MG63 (cell line): ENCODE results near the gene CSMD2. TPM values are rescaled to one million over a fixed set of nuclear protein-coding genes. Genes with fewer than 3 reads are reported as not detected.
"Not testable (repeated sequence)": the region's sequence is repeated elsewhere in the genome, so short reads cannot be mapped to it uniquely, and the experiment has no call there.

Source experiments
- DNase-seq: peaks from one replicate; pipeline ENCODE4 v3.0.0-alpha.2; 2020
- H3K27me3 ChIP-seq: fragments of 250-450 bp; sonication (Bioruptor Pico); 2 replicates; pipeline ENCODE4 v1.5.1; 2020; ENCODE audit warnings: mild to moderate bottlenecking, moderate library complexity
- H3K36me3 ChIP-seq: fragments of 250-450 bp; sonication (Bioruptor Pico); 2 replicates; pipeline ENCODE4 v1.5.1; 2020; ENCODE audit warnings: mild to moderate bottlenecking, moderate library complexity
- H3K4me3 ChIP-seq: fragments of 250-450 bp; sonication (Bioruptor Pico); 2 replicates; pipeline ENCODE4 v1.5.1; 2020; ENCODE audit warnings: mild to moderate bottlenecking, moderate library complexity
- H3K9me3 ChIP-seq: fragments of 250-450 bp; sonication (Bioruptor Pico); 2 replicates; pipeline ENCODE4 v1.5.1; 2020; ENCODE audit warnings: mild to moderate bottlenecking, moderate library complexity
- total RNA-seq: library from RNA; depleted of rRNA; stranded (reverse); fragments of >200 nt; shearing (Covaris generic); gene quantifications from 2 replicates; pipeline ENCODE4 v1.2.3, GENCODE V29; 2014; ENCODE audit warnings: low replicate concordance

Gene CSMD2
- total RNA-seq, 1 experiment from 2014 or later: not detected

GRCh38 chr1:33512226-33513011 lies 652.6 kb downstream of the CSMD2 start:
- Histone ChIP-seq H3K4me3 (no peak overlapping the region), H3K27me3 (no peaks in the 10 kb centered on the region), H3K9me3 (no peaks in the 10 kb centered on the region), H3K36me3 (no peaks in the 10 kb centered on the region)
- DNase-seq: no peak

DNA sequence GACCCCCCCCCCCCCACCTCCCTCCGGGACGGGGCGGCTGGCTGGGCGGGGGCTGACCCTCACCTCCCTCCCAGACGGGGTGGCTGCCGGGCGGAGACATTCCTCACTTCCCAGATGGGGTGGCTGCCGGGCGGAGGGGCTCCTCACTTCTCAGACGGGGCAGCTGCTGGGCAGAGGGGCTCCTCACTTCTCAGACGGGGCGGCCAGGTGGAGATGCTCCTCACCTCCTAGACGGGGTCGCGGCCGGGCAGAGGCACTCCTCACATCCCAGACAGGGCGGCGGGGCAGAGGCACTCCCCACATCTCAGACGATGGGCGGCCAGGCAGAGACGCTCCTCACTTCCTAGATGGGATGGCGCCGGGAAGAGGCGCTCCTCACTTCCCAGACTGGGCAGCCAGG lies 655.8 kb downstream of the CSMD2 start:
- H3K27me3 ChIP-seq, H3K36me3 ChIP-seq, H3K4me3 ChIP-seq, H3K9me3 ChIP-seq, DNase-seq: not testable (repeated sequence)

DNA sequence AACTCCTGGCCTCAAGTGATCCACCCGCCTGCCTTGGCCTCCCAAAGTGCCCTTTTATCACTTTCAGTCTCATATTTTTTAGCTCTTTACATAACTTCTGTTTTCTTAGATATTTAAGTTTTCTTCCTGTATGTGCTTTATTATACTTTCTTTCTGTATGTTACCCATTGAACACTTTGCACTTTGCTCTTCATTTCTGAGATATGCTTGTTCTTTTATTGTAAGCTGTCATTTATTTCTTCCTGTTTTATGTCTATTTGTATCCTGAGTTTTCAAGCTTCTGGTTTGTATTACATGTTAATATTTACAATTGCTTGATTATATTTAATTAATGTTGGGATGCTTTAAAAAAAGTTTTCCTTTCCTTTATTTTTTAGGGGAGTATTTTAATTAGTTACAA lies 656.9 kb downstream of the CSMD2 start:
- Histone ChIP-seq H3K36me3 (no peaks in the 10 kb centered on the region), H3K27me3 (no peaks in the 10 kb centered on the region), H3K9me3 (no peaks in the 10 kb centered on the region), H3K4me3 (no peak overlapping the region)
- no peak for DNase-seq

GRCh38 chr1:33507661-33508060 lies 657.4 kb downstream of the CSMD2 start:
- DNase-seq: no peak
- Histone ChIP-seq H3K4me3 (no peak overlapping the region), H3K27me3 (no peaks in the 10 kb centered on the region), H3K9me3 (no peaks in the 10 kb centered on the region), H3K36me3 (no peaks in the 10 kb centered on the region)

GRCh38 chr1:33503506-33503905 lies 661.5 kb downstream of the CSMD2 start:
- H3K27me3 ChIP-seq: no peaks in the 10 kb centered on the region
- H3K9me3 ChIP-seq: no peaks in the 10 kb centered on the region
- no peak for DNase-seq
- no peak overlapping the region for H3K4me3 ChIP-seq
- no peaks in the 10 kb centered on the region for H3K36me3 ChIP-seq

DNA sequence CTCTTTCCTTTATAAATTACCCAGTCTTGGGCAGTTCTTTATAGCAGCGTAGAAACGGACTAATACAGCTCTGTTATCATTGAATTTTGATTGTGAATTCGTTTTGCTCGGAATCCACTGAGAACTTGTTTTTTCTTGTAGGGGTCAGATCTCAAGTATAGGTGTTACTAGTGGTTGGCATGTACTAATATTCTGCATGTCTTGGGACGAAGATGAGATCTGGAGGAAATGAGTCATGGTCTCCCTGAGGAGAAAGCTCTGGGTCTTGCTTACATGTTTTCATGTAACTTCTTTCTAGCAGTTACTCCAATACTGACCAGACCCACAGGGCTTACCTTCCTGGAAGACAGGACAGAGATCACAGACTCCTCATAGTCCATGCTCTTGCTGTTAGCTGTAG lies 662.3 kb downstream of the CSMD2 start:
- Histone ChIP-seq H3K9me3 (no peaks in the 10 kb centered on the region), H3K27me3 (no peaks in the 10 kb centered on the region), H3K4me3 (no peak overlapping the region), H3K36me3 (no peaks in the 10 kb centered on the region)
- no peak for DNase-seq

DNA sequence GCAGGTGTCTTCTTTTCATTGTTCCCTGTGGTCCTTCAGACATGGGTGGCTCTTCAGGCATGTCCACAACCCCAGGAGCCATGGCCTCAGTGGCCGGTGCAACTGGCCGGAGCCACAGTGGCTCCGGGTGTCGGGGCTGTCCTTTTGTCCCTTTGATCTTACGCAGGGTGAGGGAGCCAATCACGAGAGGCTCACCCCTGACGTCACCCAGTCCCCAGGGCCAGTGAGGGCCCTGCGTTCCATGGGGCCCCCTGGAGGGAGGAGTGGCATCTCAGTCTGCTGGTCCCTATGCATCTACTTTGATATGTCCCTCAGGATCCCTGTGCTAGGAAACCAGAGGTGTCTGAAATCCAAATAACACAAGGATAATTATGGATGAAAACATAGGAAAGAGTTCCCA lies 663.3 kb downstream of the CSMD2 start:
- DNase-seq: no peak

DNA sequence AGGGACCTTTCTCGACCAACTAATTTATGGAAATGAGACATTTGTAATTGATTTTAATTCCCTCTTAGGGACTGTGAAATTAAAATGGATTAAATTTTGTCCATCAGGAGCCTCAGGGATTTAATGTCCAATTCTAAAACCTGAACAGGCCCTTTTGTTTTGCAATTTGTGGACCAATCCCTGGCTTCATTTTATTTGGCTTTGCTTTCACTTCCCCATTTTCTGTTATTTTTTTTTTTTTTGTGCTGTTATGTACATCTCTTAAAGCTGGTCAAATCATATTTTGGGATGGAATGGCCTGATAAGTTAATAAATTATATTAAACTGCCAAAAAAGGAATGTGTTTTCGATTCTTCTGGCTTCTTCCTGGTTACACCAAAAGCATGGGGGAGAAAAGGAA lies 663.7 kb downstream of the CSMD2 start:
- Histone ChIP-seq H3K9me3 (peaks cover 1% of the 10 kb centered on the region), H3K36me3 (no peaks in the 10 kb centered on the region), H3K4me3 (no peak overlapping the region), H3K27me3 (no peaks in the 10 kb centered on the region)
- DNase-seq: no peak

More for the DNA sequence above, 663.3 kb downstream of the CSMD2 start:
- no peaks in the 10 kb centered on the region for H3K9me3 ChIP-seq
- no peaks in the 10 kb centered on the region for H3K27me3 ChIP-seq
- H3K36me3 ChIP-seq: no peaks in the 10 kb centered on the region
- no peak overlapping the region for H3K4me3 ChIP-seq

DNA sequence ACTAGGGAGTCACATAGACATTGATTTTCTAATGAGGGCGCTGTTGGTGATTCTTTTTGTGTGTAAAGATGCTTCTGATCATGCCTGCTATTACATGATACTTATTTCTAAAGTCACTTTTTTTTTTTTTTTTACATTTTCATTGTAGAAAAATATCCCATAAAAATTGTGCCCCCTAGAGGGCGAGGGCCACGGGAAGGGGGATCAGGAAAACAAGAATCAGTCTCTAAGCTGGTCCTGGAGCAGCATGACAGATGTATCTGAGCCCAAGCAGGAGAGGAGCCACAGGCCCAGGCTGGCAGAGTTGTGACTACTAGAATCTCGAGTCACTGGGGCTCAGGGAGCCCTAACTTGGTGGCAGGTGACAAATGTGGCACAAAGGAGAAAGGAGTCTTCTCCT lies 664.5 kb downstream of the CSMD2 start:
- no peak overlapping the region for H3K4me3 ChIP-seq
- peaks cover 9% of the 10 kb centered on the region for H3K9me3 ChIP-seq
- no peak for DNase-seq
- H3K27me3 ChIP-seq: no peaks in the 10 kb centered on the region
- H3K36me3 ChIP-seq: peaks cover 7% of the 10 kb centered on the region

- Histone ChIP-seq H3K27me3 (no peaks in the 10 kb centered on the region), H3K4me3 (no peak overlapping the region), H3K36me3 (peaks cover 35% of the 10 kb centered on the region), H3K9me3 (peaks cover 33% of the 10 kb centered on the region)
- no peak for DNase-seq
These were observed 667.6 kb downstream of the CSMD2 start for GRCh38 chr1:33497410-33497809.

DNA sequence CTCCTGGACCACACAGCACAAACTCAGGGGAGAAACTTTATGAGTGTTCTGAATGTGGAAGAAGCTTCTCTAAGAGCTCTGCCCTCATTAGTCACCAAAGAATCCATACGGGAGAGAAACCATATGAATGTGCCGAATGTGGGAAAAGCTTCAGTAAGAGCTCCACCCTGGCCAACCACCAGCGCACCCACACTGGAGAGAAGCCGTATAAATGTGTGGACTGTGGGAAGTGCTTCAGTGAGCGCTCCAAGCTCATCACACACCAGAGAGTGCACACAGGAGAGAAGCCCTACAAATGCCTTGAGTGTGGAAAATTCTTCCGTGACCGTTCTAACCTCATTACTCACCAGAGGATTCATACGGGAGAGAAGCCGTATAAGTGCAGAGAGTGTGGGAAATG lies 670.1 kb downstream of the CSMD2 start:
- Histone ChIP-seq H3K36me3 (peaks cover 58% of the 10 kb centered on the region), H3K27me3 (no peaks in the 10 kb centered on the region), H3K9me3 (peaks cover 37% of the 10 kb centered on the region), H3K4me3 (no peak overlapping the region)
- no peak for DNase-seq

GRCh38 chr1:33488624-33489023 lies 676.4 kb downstream of the CSMD2 start:
- Histone ChIP-seq H3K4me3 (no peak overlapping the region), H3K27me3 (no peaks in the 10 kb centered on the region), H3K36me3 (peaks cover 81% of the 10 kb centered on the region), H3K9me3 (peaks cover 12% of the 10 kb centered on the region)
- no peak for DNase-seq

DNA sequence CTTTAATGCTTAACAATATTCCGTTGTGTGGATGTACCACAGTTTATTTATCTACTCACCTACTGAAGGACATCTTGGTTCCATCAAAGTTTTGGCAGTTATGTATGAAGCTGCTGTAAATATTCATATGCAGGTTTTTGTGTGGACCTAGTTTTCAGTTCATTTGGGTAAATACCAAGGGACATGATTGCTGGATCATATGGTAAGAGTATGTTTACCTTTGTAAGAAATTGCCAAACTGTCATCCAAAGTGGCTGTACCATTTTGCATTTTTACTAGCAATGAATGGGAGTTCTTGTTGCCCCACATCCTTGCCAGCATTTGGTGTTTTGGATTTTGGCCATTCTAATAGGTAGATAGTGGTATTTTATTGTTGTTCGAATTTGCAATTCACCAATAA lies 682.6 kb downstream of the CSMD2 start:
- Histone ChIP-seq H3K36me3 (peaks cover 56% of the 10 kb centered on the region), H3K4me3 (no peak overlapping the region), H3K27me3 (no peaks in the 10 kb centered on the region), H3K9me3 (peaks cover 4% of the 10 kb centered on the region)
- no peak for DNase-seq

DNA sequence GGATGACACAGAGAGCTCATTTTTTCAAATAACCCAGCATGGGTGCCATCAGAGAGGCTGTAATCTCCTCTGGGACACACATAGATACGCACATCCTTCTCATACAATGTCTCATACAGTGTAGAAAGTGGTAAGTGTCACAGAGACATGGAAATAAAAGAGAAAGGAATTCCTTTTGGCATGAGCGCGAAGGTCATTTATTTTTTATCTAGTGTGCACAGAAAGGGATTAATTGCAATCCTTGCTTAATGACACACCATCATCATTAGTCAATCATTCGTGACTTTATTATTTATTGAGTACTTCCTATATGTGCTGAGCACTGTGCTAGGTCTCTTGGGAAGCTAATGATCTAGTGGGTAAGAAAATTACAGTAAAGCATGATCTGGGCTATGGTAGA lies 687.6 kb downstream of the CSMD2 start:
- Histone ChIP-seq H3K9me3 (no peaks in the 10 kb centered on the region), H3K36me3 (peaks cover 26% of the 10 kb centered on the region), H3K27me3 (no peaks in the 10 kb centered on the region), H3K4me3 (no peak overlapping the region)
- no peak for DNase-seq

GRCh38 chr1:33473900-33474299 lies 691.1 kb downstream of the CSMD2 start:
- Histone ChIP-seq H3K9me3 (no peaks in the 10 kb centered on the region), H3K27me3 (no peaks in the 10 kb centered on the region), H3K4me3 (no peak overlapping the region), H3K36me3 (peaks cover under 1% of the 10 kb centered on the region; the same call in 1 of the 2 replicates)
- peak; percentile 70 for DNase-seq

DNA sequence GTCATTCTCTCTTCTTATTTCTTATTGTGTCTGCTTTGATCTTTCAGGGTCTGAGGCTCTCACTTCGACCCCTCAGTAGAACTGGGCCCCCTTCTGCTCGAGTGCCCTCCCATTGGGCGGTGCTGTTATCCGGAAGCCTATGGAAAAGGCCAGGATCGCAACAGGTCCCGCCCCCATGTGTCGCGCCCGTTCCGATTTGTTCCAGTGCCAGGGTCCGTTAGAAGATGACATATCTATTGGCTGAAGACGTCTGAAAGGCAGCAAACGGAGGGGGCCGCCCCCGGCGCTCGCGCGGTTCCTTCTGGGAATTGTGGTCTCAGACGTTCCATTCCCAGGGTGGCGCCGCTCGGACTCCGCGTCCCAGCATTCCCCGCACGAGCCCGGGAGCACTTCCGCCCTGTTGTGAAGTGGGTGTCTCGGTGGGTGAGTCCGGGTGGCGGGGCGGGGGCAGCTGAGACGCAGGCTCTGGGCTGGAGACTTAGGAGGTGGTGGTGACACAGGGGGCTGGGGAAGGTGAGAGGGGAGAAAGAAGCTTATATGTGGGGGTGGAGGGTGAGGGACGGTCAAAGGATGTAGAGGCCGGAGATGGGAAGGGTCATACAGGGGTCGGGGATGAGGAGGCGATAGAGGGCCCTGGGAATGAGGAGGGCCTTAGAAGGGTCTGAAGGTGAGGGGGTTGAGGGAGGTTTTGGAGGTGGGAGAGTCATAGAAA lies 692.6 kb downstream of the CSMD2 start, which contains the start of gene ZSCAN20:
TSS of gene ZSCAN20 (plus strand) at position 377 of the 712 bp plus-strand sequence. CDS start 6,644 bp downstream, outside the sequence.
- peak; percentile 98 for DNase-seq
- H3K9me3 ChIP-seq: no peaks in the 10 kb centered on the region
- no peaks in the 10 kb centered on the region for H3K36me3 ChIP-seq
- no peaks in the 10 kb centered on the region for H3K27me3 ChIP-seq
- H3K4me3 ChIP-seq: peak within 1 kb of the TSS; percentile 74

DNA sequence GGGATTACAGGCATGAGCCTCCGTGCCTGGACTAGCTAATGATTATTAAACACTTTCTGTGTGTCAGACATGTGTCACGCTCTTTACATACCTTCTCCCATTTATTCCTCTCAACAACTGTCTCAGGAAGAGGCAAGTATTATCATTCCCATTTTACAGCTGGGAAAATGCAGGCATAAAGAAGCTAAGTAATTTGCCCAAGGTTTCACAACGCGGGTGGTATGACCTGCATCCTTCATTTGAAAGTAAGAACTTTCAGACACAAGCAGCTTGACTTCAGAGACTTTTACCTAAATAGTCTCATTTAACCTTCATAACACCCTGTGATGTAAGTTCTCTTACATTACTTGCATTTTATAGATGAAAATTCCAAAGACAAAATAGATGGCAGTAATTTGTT lies 693.6 kb downstream of the CSMD2 start:
- H3K27me3 ChIP-seq: no peaks in the 10 kb centered on the region
- H3K9me3 ChIP-seq: no peaks in the 10 kb centered on the region
- no peak for DNase-seq
- H3K4me3 ChIP-seq: no peak overlapping the region
- H3K36me3 ChIP-seq: no peaks in the 10 kb centered on the region
